HepG2 (cell line): ENCODE results near the gene LYRM7. TPM values are rescaled to one million over a fixed set of nuclear protein-coding genes. Genes with fewer than 3 reads are reported as not detected.

Experiments used
- ATF1 ChIP-seq: IDR thresholded peaks from 2 replicates; pipeline ENCODE4 v1.6.1; 2016; ENCODE audit warnings: mild to moderate bottlenecking, control low read depth
- ATF4 ChIP-seq, 2 experiments: fragments of 450-650 bp in 1 of 2; sonication (generic) in 1 of 2; formaldehyde crosslinking; IDR thresholded peaks; 2 replicates each; pipeline versions ENCODE4 v1.5.0 to v1.8.0; 2020 to 2022; ENCODE audit warnings: mild to moderate bottlenecking in 1 of 2, missing genetic modification reagents in 1 of 2
- CBFB ChIP-seq: sonication (generic); formaldehyde crosslinking; IDR thresholded peaks from 2 replicates; pipeline ENCODE4 v1.4.0; 2020; ENCODE audit warnings: missing genetic modification reagents
- FOXK1 ChIP-seq: sonication (generic); formaldehyde crosslinking; IDR thresholded peaks from 2 replicates; pipeline ENCODE4 v1.4.0; 2020; ENCODE audit warnings: low read depth, missing genetic modification reagents, borderline replicate concordance
- HNRNPL ChIP-seq: fragments of 200-400 bp; formaldehyde crosslinking; IDR thresholded peaks from 2 replicates; pipeline ENCODE4 v1.6.1; 2017; ENCODE audit warnings: mild to moderate bottlenecking, low read depth, low read length
- HOXA7 ChIP-seq: sonication (generic); formaldehyde crosslinking; IDR thresholded peaks from 2 replicates; pipeline ENCODE4 v1.8.1; 2022; ENCODE audit warnings: mild to moderate bottlenecking, missing genetic modification reagents, moderate library complexity
- KDM2A ChIP-seq: sonication (generic); formaldehyde crosslinking; IDR thresholded peaks from 2 replicates; pipeline ENCODE4 v1.4.0; 2020; ENCODE audit warnings: low read depth, missing genetic modification reagents, borderline replicate concordance
- KLF16 ChIP-seq, 2 experiments: sonication (generic) in 1 of 2; formaldehyde crosslinking in 1 of 2; IDR thresholded peaks; 2 replicates each; pipeline versions ENCODE4 v1.6.1 to v1.8.0; 2016 to 2023; ENCODE audit warnings: missing genetic modification reagents in 2 of 2, missing compliant biosample characterization in 1 of 2
- KLF9 ChIP-seq: IDR thresholded peaks from 2 replicates; pipeline ENCODE4 v1.6.1; 2016; ENCODE audit warnings: low read depth
- MXD4 ChIP-seq: IDR thresholded peaks from 2 replicates; pipeline ENCODE4 v1.6.1; 2016; ENCODE audit warnings: mild to moderate bottlenecking, missing biosample characterization, missing genetic modification reagents
- MZF1 ChIP-seq: sonication (generic); formaldehyde crosslinking; IDR thresholded peaks from 2 replicates; pipeline ENCODE4 v1.8.1; 2023; ENCODE audit warnings: mild to moderate bottlenecking, missing genetic modification reagents, borderline replicate concordance
- NCOA5 ChIP-seq: sonication (generic); formaldehyde crosslinking; IDR thresholded peaks from 2 replicates; pipeline ENCODE4 v1.4.0; 2020; ENCODE audit warnings: missing genetic modification reagents
- STAT6 ChIP-seq: sonication (generic); formaldehyde crosslinking; IDR thresholded peaks from 2 replicates; pipeline ENCODE4 v1.4.0; 2020; ENCODE audit warnings: missing genetic modification reagents, mild to moderate bottlenecking, borderline replicate concordance
- TEF ChIP-seq: sonication (generic); formaldehyde crosslinking; IDR thresholded peaks from 2 replicates; pipeline ENCODE4 v1.5.0; 2020; ENCODE audit warnings: missing genetic modification reagents
- ZBTB10 ChIP-seq: sonication (generic); formaldehyde crosslinking; IDR thresholded peaks from 2 replicates; pipeline ENCODE4 v1.4.0; 2020; ENCODE audit warnings: missing genetic modification reagents, borderline replicate concordance
- ZC3H13 ChIP-seq: sonication (generic); formaldehyde crosslinking; IDR thresholded peaks from 2 replicates; pipeline ENCODE4 v1.8.1; 2023; ENCODE audit warnings: mild to moderate bottlenecking, missing genetic modification reagents, moderate library complexity
- ZFP41 ChIP-seq: sonication (generic); formaldehyde crosslinking; IDR thresholded peaks from 2 replicates; pipeline ENCODE4 v1.4.0; 2020; ENCODE audit warnings: mild to moderate bottlenecking, missing genetic modification reagents, borderline replicate concordance
- ZNF274 ChIP-seq: sonication (generic); formaldehyde crosslinking; IDR thresholded peaks from 2 replicates; pipeline ENCODE4 v1.5.1; 2020; ENCODE audit warnings: mild to moderate bottlenecking, missing genetic modification reagents
- ZNF282 ChIP-seq: fragments of 450-650 bp; IDR thresholded peaks from 2 replicates; pipeline ENCODE4 v1.6.1; 2018; ENCODE audit not compliant: partially characterized antibody
- ZNF3 ChIP-seq: IDR thresholded peaks from 2 replicates; pipeline ENCODE4 v1.7.0; 2017; ENCODE audit warnings: inconsistent platforms
- ZNF382 ChIP-seq: sonication (generic); formaldehyde crosslinking; IDR thresholded peaks from 2 replicates; pipeline ENCODE4 v1.5.0; 2020; ENCODE audit warnings: missing genetic modification reagents, mild to moderate bottlenecking, borderline replicate concordance
- ZNF784 ChIP-seq: sonication (generic); formaldehyde crosslinking; IDR thresholded peaks from 2 replicates; pipeline ENCODE4 v1.5.1; 2020; ENCODE audit warnings: missing genetic modification reagents, mild to moderate bottlenecking, borderline replicate concordance
- ZNF883 ChIP-seq: sonication (generic); formaldehyde crosslinking; IDR thresholded peaks from 2 replicates; pipeline ENCODE4 v1.5.1; 2020; ENCODE audit warnings: mild to moderate bottlenecking, missing genetic modification reagents; ENCODE audit errors: not compliant biosample characterization
- polyA plus RNA-seq, 8 experiments: library from polyadenylated mRNA; depleted of rRNA in 3 of 8; stranded (reverse) in 7 of 8; unstranded in 1 of 8; fragments of >200 nt; fragmentation: Illumina TruSeq in 4 of 8; extraction: Trizol in 4 of 8; gene quantifications; 2 replicates each; pipeline versions ENCODE4 v1.2.1 to v1.2.3, GENCODE V29; 2011 to 2016; ENCODE audit warnings: low read depth in 4 of 8, missing spikeins in 1 of 8, mixed read lengths in 1 of 8; ENCODE audit not compliant: insufficient read depth in 1 of 8
- total RNA-seq, 5 experiments: library from RNA; depleted of rRNA; stranded (reverse); fragments of >200 nt; fragmentation: Illumina TruSeq; extraction: Trizol; gene quantifications; 2 replicates each; pipeline ENCODE4 v1.2.3, GENCODE V29; 2016; ENCODE audit warnings: low read depth in 1 of 5

The LYRM7 gene
- total and polyA plus RNA-seq, 2 of the 13 experiments (the other 11 are each of a cell fraction or from before 2014, with no cell fraction given): 3.0 to 5.5 TPM

GRCh38 chr5:131165119-131165727 is 5.5 kb upstream of the LYRM7 start, which contains the start of gene HINT1 (continued):
- TF ChIP-seq HOXA7 (CRISPR knock-in tag) (no peak), ZNF382 (CRISPR knock-in tag) (no peak), NCOA5 (CRISPR knock-in tag) (no peak), ZC3H13 (CRISPR knock-in tag) (no peak), ZNF274 (CRISPR knock-in tag) (no peak), ZBTB10 (peak; percentile 21; the same call in 1 of the 2 replicates), ZNF3 (no peak), CBFB (CRISPR knock-in tag) (no peak), KDM2A (peak; percentile 89), ZNF784 (CRISPR knock-in tag) (no peak; the same call in 1 of the 2 replicates), TEF (CRISPR knock-in tag) (no peak), ZNF883 (CRISPR knock-in tag) (no peak), FOXK1 (CRISPR knock-in tag) (peak; percentile 11; the same call in 1 of the 2 replicates), MXD4 (CRISPR knock-in tag) (no peak), ATF1 (CRISPR knock-in tag) (no peak), ATF4 (CRISPR knock-in tag; IDR thresholded peaks at IDR 0.05) (no peak), MZF1 (CRISPR knock-in tag) (no peak; the same call in 1 of the 2 replicates), ZNF282 (no peak), ZFP41 (CRISPR knock-in tag) (no peak), KLF9 (no peak), HNRNPL (0 out of 2 replicates have a peak, but pooled peaks have one; percentile 39), STAT6 (CRISPR knock-in tag) (no peak), KLF16 (CRISPR knock-in tag; IDR thresholded peaks at IDR 0.05) (peak in 1 of 2 experiments; percentile 71; a peak in 2 of 4 replicates)
